HG02884 (cell line): ENCODE data around the gene YBX3.

Experiments
- ATAC-seq: cut with Tn5 transposase; IDR thresholded peaks from one replicate; pipeline ENCODE4 v1.9.1; 2021; ENCODE audit warnings: mild to moderate bottlenecking, moderate library complexity; ENCODE audit not compliant: unreplicated experiment

Gene YBX3

DNA sequence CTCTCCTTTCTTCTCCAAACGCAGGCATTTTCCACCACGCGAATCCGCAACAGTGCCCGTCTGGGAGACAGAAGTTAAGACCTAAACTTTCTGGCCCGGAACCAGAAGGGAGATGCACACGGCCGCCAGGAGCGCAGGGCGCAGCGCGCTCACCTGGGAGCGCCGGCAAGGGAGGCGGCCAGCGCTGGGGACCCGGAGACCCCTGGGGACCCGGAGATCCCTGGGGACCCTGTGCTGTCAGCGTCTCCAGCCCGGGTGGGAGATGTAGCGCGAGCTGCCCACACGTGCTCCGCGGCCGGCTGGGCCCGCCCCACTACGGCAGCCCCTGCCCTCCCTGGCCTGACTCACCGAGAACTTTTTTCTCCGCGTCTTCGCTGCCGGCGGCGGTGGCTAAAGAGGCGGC lies 620 bp downstream of the YBX3 start:
- peak; percentile 36 for ATAC-seq

DNA sequence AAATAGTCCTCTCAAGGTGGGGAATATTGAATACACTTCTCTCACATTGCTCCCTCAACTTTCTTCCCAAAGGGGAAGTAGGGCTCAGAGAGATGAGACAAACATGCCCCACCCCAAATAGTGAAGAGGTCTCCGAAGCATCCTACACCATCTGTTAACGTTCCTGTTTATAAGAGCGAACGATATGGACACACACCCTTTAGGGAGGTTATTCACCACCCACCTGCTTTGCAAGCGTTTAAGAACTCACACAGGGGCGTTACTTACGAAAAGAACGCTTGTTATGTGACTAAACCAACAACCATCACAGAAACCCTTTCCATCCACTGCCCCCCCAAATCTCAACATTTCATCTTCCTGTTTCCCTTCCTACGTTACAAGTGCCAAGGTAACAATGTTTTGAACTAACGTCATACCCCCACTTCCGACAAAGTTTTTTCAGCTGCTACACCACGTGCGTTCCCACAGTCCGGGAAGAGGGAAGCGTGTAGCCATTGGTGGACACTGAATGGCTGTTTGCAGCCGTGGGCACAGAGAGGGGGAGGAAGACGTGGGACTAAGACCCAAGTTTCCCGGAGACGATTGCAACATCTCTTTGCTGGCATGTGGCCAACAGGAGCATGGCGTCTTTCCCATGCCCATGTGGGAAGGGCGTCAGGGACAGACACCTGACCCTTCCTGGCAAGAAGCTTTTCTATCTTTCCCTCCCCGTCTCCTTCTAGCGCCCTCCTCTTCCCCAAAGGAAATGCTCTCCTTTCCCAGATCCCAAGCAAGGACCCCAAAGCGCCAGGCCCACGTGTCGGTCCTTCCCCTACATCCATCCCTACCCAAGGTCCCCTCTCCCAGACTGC lies 1.2 kb downstream of the YBX3 start:
- no peak for ATAC-seq

DNA sequence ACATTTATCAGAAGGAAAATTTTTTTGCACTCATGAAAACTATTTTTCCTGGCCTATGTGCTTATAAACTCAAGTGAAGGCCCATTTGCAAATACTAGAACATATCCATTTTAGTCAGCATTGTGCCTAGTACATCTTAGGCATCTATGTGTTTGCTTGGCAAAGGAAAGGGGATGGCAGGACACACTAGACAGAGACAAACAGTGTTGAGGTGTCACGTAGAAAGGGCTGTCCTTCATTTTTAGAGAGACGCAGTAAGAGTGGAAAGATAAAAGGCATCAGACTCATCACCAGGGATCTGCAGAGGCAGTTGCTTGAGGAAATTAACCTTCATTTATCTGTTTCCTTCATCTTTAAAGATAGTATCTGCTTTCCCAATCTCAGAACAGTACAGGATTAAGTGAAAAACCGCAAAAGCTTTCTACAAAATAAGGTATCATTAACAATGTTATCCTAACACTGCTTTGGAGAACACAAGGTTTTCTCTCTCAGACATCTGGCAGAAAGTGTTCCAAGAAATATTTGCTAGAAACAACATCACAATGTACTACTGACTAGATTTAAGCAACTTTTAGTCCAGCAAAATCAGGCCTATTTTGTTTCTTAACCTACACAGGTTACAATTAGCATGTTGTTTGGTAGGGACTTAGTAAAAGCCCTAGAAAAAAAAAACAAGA lies 2.0 kb downstream of the YBX3 start:
- no peak for ATAC-seq

DNA sequence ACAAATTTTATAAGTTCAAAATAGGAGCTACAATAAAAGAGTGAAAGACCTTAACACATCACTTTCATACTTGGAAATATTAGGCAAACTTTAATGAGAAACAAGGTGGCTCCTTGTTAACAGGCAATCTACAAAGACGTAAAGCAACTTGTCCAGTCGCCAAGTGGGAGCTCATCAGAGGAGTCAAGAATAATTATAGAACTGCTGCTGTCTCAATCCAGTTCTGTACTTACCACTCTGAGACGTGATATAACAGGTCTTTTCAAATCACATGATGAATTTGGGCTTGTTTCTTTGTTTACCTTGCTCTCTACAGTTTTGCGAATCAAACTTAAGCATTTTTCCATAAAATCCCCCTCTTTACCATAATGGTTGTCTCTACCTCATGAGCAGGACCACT lies 3.6 kb downstream of the YBX3 start:
- ATAC-seq, result no peak

DNA sequence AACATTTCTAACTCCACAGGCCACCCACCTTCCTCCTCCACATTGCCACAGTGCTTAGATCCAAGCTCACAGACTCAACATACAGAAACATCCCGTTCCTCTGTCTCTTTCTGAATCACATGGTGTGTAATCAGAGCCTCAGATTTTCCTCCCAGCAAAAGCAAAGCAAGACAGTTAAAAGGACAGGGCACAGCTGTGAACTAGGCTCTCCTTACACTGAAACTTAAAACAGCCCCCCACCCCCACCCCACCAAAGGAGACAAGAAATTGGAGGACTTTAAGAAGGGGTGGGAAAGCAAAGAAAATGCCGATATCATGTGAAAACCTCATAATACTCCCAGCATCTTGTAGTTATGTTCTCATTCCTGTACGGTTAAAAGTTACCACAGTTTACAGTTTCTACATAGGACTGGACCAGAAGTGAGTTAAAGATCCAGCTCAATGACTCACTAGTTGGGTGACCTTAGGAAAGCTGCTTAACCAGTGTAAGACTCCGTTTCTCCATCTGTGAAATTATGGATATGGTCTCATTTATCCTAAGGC lies 4.8 kb downstream of the YBX3 start:
- no peak for ATAC-seq

DNA sequence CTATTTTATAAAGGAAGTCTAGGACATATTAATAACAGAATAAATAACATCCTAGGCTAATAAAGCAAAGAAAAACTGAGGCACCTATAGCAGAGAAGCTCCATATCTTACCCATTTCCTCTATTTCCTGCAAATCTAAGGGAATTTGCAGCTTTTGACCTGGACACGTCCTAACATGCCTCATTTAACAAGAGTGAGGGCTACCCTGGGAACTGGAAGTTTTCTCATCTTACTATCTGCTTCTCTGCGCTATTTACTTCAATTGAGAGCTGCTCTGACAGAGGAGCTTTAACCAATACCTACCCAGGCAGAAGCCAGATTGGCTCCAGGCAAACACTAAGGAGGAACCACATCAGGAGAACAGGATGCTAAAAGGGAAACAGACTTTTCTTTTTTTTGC lies 5.7 kb downstream of the YBX3 start:
- ATAC-seq, result no peak

DNA sequence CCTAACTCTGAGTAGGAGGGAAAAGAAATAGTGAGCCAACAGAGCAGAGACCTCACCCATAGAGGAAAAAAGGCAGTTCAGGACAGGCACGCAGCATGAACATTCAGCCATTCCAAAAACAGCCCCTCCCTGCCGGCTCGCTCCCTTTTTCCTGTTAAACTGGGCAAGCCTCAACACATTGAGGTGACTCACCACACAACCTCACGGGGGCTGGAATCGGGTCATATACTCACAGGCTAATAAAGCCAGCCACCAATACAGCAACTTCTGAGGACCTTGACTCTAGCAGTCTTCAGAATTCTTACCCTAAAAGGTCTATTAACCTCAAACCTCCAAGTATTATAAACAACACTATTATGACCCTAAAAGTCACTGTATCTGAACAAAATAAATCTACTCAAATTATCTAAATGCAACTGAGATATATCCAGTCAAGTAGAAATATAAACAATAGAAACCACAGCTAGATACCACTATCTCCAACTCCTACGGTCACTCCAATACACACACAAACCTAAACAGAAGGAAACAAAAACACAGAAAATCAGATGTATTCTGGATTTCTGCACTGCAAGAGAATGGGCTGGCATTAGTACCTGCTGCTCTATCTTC lies 6.3 kb downstream of the YBX3 start:
- ATAC-seq, result no peak

DNA sequence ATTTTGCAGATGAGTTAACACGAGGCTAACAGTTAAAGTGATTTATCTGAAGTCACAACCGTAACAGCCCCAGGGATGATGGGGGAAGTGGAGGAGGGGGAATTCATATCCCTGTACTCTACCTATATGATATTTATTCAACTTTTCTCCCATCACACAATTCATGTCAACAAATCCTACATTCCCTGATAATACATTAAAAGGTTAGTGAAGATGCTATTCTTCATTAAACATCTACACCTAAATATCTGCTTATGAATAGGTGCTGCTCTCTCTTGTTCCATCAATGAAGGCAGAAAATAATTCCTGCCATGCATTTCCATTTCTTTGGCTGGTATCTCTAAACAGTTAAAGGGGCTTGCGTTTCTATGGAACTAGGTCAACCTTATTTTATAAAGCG lies 6.8 kb downstream of the YBX3 start:
- no peak for ATAC-seq

DNA sequence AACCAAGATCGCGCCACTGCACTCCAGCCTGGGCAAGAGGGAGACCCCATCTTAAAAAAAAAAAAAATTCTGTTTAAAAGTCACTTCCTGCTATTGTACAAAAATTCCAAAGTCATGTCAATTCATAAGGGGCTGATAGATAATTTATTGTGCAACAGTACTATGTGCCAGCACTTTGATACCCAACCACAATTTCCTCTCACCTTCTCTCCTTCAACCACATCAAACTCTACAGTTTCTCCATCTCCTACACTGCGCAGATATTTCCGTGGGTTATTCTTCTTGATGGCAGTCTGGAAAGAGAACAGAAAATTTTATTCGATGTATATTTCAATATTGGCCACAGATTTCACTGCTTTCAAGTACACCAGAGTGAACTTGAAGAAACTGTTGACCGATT lies 7.6 kb downstream of the YBX3 start:
- ATAC-seq, result no peak

DNA sequence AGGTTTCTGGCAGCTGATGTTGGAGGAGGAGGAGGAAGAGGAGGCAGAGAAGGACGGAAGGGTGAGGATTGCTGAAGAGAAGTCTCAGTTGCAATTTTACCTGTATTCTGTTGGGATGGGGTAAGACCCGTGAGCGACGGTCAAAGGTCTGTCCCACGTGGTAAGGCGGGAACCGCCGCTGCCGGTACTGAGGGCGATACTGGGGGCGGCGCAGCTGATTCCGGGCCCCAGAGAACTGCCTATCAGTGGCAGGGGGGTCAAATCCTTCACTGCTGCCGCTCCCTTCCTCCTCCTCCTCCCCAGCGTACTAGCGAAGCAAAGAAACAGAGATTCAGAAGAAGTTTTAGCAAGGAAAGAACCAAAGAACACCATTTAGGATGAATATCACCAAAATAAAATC lies 13.3 kb downstream of the YBX3 start:
- no peak for ATAC-seq

DNA sequence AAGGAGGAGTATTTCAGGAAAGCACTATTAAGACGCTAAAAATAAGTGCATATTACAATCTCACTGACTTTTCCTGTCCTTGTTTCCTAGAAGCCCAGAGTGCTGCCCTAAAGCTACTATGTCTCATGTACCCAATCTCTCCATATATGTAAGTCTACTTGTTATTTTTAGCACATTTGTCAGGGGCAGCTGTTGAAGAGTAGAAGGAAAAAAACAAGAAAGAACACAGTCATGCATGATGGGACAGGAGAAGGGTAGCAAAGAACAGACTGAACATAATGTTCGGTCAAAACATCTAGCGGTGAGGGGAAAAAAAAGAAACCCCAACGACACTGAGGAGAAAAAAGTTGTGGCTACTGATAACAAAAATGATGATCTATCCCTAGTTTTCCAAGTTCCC lies 14.3 kb downstream of the YBX3 start:
- no peak for ATAC-seq

DNA sequence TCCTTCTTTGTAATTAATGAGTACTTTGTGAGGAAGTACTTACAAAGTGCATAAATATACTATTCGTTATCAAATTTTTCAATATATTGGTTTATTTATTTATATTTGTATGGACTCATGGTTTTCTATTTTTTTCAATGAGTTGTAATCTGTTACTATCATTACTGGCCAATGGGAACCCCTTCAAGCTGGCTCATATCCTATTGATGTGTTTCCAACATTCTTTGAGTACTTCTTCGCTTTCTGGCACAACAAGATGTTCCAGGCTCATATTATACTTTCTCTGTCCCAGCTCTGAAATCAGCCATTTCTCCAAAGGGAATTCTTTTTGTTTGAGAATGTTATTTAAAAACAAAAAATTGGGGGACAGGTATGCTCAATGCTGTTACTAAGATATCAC lies 17.5 kb downstream of the YBX3 start:
- no peak for ATAC-seq

DNA sequence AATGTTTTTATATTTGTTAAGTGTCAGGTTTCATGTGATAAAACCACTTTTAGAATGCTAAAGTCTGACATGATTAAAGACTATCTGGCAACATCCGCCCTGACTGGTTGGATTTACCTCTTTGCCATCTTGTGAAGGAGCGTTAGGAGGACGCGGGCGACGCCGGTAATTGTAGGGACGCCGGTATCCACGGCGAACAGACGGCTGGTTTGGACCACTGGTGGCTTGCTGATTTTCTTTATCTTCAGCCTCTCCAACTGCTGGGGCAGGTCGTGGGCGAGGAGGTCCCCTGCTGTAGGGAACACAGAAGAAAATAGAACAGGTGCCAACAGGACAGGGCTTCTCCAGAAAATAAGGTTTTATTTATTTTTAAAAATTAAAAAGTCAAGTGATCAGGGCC lies 21.3 kb downstream of the YBX3 start:
- no peak for ATAC-seq

DNA sequence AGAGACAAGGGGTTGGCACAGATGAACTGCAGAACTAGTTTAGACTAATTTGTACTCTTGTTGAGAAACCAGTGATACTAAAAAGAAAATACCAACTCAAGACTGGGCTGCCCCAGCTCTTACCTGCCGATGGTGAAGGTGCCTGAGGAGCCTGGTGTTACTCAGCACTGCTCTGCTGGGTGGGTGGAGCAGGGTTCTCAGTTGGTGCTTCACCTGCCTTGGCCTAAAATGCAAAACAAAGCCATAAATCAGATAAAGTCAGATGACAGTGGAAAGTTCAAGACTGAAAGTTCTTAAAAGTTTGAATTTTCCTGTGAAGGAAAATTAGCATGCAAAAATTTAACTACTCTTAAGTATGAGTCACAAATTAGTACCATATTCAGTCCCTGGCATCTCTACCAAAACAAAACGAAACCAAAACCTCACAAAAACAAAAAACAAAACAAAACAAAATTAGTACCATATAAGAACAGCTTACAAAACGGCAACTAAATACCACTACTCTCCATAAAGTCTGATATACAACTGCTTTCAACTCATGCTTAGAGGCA lies 21.9 kb downstream of the YBX3 start:
- no peak for ATAC-seq

DNA sequence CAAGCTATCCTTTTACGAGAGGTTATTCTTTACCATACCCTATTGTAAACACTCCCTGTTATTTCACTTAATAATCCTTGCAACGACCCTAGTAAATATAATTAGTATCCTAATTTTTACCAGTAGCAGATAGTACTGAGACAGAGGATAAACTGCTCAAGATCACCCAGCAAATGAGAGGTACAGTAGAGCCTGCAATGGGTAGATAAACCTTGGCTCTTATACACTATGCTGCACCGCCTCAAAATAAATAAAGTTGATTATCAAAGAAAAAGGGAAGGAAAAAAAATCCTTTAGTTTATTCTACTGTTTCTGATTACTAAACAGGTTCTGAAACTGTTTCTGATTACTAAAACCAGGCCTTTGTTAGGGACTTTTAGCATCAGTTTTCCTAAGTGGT lies 22.5 kb downstream of the YBX3 start:
- ATAC-seq, result no peak

DNA sequence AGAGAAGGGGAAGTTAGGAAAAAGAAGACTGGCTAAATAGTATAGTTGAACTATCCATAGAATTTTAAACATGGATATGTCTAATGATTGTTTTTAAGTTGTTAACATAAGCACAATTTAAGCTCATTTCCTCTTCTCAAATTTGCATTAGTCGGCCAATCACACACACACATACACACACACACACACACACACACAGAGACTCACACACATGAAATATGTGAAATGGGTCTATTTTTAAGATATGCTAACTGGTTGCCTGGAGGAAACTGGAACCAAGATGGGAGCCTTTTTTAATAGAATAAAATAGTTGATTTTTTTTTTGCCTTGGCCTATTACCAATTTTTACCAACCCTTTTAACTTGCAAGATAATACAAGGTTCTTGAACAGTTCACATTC lies 25.3 kb downstream of the YBX3 start:
- ATAC-seq, result no peak

DNA sequence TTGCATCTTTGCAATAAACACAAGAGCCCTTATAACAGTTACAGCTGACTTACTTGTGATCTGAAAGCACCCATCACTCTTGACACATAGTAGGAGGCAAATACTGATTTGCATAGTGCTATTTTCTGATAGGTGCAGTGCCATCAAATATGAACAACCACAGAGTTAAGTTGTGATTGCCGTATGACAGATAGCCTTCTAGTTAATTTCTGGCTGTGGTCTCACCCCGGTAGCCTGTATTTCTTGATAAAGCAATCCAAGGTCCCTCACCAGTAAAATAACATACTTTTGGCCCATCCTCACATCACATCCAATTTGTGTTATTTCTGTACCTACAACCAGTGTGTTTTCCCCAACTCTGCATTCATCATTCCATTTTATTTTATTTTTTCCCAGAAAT lies 26.0 kb downstream of the YBX3 start:
- ATAC-seq, result no peak

DNA sequence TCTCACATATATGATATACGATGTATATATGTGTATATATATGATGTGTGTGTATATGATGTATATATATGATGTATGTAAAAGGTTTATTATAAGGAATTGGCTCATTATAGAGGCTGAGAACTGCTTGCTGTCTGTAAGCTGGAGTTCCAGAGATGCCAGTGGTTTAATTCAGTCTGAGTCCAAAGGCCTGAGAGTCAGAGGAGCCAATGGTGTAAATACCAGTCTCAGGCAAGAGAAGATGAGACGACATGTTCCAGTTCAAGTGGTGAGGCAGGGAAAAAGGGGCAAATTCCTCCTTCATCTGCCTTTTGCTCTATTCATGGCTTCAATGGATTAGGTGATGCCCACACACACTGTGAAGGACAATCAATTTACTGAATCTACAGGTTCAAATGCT lies 32.2 kb downstream of the YBX3 start:
- no peak for ATAC-seq

DNA sequence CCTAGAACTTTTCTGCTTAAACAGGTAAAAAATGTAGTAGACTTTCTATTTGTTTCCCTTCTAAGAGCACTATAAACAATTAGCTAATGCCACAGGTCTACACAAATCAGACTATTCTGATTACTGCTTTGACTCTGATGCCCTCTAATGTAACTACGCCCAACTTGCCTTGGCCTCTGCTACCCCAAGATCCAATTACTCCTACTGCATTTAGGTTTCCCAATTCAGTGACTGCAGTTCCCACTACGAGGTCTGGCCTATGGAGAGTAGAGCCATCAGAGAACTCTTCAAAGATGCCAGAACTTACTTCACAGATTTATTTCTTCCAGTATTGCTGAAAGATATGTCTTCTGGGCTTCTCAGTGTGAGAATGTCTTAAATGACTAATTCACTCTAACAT lies 34.0 kb downstream of the YBX3 start:
- no peak for ATAC-seq

DNA sequence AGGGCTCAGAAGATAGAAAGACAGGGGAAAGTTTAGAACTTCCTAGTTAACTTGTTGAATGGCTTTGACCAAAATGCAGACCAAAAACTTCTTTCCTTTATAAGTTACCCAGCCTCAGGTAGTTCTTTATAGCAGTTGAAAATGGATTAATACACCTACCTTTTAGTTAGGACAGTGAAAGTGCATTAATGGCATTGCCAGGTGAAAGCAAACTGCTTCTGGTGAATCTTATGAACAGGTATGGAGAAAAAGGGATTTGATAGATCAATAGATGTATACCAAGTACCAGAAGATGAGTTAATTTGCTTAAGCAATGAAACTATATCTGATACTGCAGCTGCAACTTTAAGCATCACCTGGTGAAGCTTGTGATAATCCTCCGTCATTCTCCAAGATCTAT lies 35.1 kb downstream of the YBX3 start:
- ATAC-seq, result no peak

DNA sequence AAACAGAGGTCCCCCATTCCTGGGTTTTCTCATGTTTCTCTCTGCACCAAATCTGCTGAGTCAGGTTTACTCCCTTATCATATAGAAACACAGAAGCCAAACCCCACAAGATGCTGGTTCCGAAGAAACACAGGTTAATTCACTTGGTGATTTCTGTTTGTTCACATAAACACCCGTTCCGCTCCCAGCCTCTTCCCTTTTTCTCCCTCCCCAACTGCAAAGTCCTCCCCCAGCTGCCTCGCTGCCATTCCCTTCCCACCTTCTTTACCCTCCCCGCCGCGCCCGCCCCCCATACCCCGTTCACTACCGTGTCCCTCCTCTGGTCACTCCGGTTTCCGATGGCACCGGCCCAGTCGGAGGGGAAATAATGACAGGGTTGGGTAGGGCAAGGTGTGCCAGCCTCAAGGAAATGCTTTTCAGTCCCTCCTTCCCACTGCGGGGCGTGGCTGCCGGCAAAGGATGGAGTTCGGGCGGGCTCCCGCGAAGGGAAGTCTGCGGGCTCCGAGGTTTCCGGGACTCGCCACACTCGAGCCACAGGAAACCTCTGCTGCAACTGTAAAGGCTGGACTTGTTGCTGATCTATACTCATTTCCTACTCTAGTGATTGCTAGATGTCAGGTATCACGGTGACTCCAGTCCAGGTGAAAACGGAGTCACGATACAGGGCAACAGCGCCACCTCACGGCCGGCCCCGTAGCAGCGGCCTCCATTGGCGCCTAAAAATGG lies 49.3 kb downstream of the YBX3 start, which contains the start of gene STYK1:
Gene STYK1 (minus strand): TSS at position 394 of the 726 bp plus-strand sequence. CDS start 39,434 bp downstream, outside the sequence.
- peak; percentile 66 for ATAC-seq
